Thyroid gland (tissue), 4 donors: ENCODE measurements around the gene UBE2F.

Source experiments
- CTCF ChIP-seq, 6 experiments: fragments of 200-600 bp in 3 of 6; fragments of 450-650 bp in 3 of 6; sonication (generic) in 3 of 6; IDR thresholded peaks; one replicate each; pipeline ENCODE4 v1.5.1; 2016 to 2019; ENCODE audit warnings: antibody characterized with exemption in 6 of 6, mild to moderate bottlenecking in 2 of 6, inconsistent platforms in 1 of 6, moderate library complexity in 1 of 6
- POLR2A ChIP-seq, 2 donors: fragments of 450-650 bp; IDR thresholded peaks; one replicate each; pipeline ENCODE4 v1.6.1; 2017; ENCODE audit warnings: antibody characterized with exemption in 2 of 2, mild to moderate bottlenecking in 2 of 2, moderate library complexity in 1 of 2

- TF ChIP-seq CTCF (IDR thresholded peaks at IDR 0.05) (no peak), POLR2A (IDR thresholded peaks at IDR 0.05) (no peak)
Observed at GRCh38 chr2:238004077-238004830, 37.4 kb downstream of the UBE2F start.
